Astrocyte (in vitro differentiated cells and primary cell): Measurements from ENCODE around the gene SCAI.

Source experiments
- CTCF ChIP-seq: IDR thresholded peaks from 2 replicates; pipeline ENCODE4 v1.5.1; 2011; ENCODE audit warnings: low read depth, mild to moderate bottlenecking, inconsistent platforms, low read length, moderate library complexity; ENCODE audit not compliant: insufficient read depth
- EZH2 ChIP-seq: IDR thresholded peaks from 2 replicates; pipeline ENCODE4 v1.6.1; 2012; ENCODE audit warnings: mild to moderate bottlenecking, low read length, inconsistent platforms; ENCODE audit not compliant: insufficient read depth

DNA sequence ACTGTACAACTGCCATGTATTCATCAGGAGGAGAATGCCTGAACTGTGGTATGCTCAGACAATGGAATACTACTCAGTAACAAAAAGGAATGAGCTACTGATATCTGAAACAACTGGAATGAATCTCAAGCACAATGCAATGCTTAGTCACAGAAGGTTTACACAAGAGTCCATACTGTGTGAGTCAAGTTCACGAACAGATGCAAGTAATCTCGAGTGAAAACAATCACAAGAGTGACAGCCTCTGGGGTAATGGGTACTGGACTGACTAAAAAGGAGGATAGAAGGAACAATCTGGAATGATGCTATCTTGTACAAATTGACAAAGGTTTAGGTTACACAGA, 182.9 kb downstream of the SCAI start:
- TF ChIP-seq CTCF (no peak), EZH2 (no peak)
